NAMALWA (cell line): ENCODE measurements around the gene SERAC1.
A peak's percentile ranks its signal among the peaks of the same experiment; 100 is the strongest.
"Not testable (repeated sequence)": the region's sequence is repeated elsewhere in the genome, so short reads cannot be mapped to it uniquely, and the experiment has no call there.

ENCODE experiments used
- DNase-seq: peaks from one replicate; pipeline ENCODE4 v3.0.0-alpha.2; 2015; ENCODE audit warnings: low spot score

The SERAC1 gene

GRCh38 chr6:158174514-158174913, 6.5 kb upstream of the SERAC1 start:
- no peak for DNase-seq

DNA sequence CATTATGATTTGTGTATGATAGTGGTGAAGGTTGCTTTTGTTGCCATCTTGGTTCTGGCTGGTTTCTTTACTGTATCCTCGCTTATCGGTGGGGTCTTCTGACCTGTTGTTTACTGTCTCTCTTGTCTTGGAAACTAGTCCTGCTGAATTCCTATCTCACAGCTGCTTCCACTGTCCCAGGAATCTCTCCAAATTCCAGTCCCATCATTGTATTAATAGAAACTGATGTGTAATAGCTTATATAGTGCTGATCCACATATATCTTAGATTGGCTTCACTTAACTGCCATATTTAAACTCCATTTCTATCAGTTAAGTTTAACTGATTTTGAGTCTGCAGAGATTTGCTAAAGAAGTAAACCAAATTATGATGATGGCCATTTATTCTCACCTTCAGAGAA, 6.0 kb upstream of the SERAC1 start:
- no peak for DNase-seq

DNA sequence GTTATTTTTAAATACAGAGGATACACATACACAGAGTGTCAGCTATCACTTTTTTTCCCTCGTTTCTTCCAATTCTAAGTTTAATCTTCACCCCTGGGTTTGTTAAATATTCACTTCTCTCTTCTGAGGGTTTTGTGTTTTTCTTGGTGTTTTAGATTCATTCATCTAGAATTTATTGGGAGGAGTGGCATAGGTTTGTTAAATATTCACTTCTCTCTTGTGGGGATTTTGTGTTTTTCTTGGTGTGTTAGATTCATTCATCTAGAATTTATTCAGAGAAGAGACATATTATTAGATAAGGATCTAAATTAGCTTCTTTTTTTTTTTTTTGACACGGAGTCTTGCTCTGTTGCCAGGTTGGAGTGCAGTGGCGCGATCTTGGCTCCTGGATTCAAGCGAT, 3.9 kb upstream of the SERAC1 start:
- DNase-seq, result no peak

- DNase-seq, result no peak
Measured at GRCh38 chr6:158170656-158171081, 2.6 kb upstream of the SERAC1 start.

GRCh38 chr6:158169634-158170033, 1.6 kb upstream of the SERAC1 start:
- DNase-seq, result not testable (repeated sequence)

DNA sequence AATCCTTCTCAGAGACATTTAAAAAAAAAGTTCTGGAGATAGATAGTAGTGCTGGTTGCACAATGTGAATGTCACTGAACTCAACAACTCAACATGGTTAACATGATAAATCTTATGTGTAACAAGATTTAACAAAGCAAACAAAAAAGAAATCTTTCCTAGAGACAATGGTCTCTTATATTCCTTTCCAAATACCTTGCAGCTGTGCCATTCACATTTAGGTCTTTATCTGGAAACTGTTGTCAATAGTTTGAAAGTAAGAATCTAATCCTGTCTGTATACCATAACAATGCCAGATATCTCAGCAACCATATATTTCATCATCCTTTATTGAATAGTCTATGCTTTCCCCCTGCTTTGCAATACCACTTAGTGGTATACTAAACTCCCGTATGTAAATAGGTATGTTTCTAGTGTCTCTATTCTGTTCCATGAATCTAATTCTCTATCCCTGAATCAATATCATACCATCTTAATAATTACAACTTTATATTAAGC, 2.1 kb downstream of the SERAC1 start:
- no peak for DNase-seq

GRCh38 chr6:158164579-158165170, 3.4 kb downstream of the SERAC1 start:
- no peak for DNase-seq

GRCh38 chr6:158161566-158162254, 6.4 kb downstream of the SERAC1 start:
- no peak for DNase-seq

DNA sequence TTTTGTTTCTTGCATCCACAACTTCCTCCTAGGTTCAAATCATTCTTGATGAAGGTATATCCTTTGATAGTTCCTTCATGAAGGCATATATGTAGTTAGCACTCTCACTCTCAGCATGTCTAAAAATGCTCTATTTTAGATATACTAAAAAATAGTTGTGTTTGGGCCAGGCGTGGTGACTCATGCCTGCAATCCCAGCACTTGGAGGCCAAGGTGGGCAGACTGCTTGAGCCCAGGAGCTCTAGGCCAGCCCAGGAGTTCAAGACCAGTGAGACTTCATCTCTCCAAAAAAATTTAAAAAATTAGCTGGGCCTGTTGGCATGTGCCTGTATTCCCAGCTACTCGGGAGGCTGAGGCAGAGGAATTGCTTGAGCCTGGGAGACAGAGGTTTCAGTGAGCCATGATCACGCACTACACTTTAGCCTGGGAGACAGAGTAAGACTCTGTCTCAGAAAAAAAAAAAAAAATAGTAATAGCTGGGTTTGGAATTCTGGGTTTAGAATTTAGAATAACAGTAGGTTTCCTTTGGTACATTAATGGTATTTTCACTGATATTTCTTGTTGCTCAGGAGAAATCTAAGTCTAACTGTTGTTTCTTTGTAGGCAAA, 7.0 kb downstream of the SERAC1 start:
- DNase-seq, result no peak

- DNase-seq, result no peak
Measured at GRCh38 chr6:158158748-158159147, 9.3 kb downstream of the SERAC1 start.

GRCh38 chr6:158158123-158158522, 9.9 kb downstream of the SERAC1 start:
- no peak for DNase-seq

GRCh38 chr6:158157064-158157764, 10.8 kb downstream of the SERAC1 start:
- DNase-seq, result no peak

DNA sequence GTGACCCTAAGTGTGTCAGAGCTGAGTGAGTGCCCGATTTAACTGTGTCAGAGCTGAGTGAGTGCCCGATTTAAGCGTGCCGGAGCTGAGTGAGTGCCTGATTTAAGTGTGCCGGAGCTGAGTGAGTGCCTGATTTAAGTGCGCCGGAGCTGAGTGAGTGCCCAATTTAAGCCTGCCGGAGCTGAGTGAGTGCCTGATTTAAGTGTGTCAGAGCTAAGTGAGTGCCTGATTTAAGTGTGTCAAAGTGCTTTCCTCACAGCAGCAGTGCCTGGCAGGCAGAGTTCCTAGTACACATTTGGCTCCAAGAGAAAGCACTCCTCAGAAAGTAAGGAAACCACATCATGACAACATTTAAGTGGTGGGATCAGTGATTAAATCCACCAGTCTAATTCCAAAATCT, 13.2 kb downstream of the SERAC1 start:
- no peak for DNase-seq

GRCh38 chr6:158153576-158153975, 14.5 kb downstream of the SERAC1 start:
- DNase-seq, result no peak

DNA sequence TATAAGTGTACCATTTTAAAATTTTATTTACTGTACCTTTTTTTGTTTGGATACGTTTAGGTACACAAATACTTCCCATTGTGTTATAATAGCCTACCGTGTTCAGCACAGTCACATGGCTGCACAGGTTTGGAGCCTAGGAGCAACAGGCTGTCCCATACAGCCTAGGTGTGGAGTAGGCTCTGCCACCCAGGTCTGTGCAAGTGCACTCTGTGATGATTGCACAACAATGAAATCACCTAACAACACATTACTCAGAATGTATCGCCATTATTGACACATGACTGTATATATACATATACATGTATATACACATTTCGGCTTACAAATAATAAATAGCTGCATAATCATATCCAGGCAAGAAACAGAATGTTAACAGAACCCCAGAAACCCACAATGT, 15.4 kb downstream of the SERAC1 start:
- no peak for DNase-seq

DNA sequence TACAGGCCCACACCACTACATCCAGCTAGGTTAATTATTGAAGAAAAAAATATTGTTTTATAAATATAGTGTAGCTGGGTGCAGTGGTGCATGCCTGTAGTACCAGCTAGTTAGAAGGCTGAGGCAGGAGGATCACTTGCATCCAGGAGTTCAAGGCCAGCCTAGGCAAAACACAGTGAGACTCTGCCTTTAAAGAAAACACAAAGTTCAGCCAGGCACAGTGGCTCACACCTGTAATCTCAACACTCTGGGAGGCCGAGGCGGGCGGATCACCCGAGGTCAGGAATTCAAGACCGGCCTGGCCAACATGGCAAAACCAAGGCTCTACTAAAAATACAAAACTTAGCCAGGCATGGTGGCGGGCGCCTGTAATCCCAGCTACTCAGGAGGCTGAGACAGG, 16.0 kb downstream of the SERAC1 start:
- DNase-seq, result not testable (repeated sequence)

GRCh38 chr6:158150701-158151100, 17.4 kb downstream of the SERAC1 start:
- DNase-seq, result no peak

GRCh38 chr6:158149641-158150040, 18.4 kb downstream of the SERAC1 start:
- no peak for DNase-seq

GRCh38 chr6:158143700-158144099, 24.4 kb downstream of the SERAC1 start:
- peak; percentile 40 for DNase-seq

GRCh38 chr6:158142789-158143188, 25.3 kb downstream of the SERAC1 start:
- no peak for DNase-seq

- peak; percentile 65 for DNase-seq
Measured at GRCh38 chr6:158131926-158132325, 36.1 kb downstream of the SERAC1 start.

- no peak for DNase-seq
Measured at GRCh38 chr6:158125271-158125670, 42.8 kb downstream of the SERAC1 start.

DNA sequence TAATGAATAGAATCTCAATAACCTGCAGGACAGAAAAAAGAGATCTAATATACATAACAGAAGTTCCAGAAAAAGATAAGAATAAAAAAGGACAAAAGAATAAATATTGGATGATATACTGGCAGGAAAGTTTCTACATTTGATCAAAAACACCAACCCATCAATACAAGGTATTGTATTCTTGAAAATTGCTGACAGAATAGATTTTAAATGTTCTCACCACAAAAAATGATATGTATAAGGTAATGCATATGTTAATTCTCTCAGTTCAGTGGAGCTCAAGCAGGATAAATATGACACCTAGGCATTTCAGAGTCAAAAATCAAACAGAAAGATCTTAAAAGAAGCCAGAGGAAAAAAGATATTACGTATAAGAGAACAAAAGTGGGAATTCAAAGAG, 43.8 kb downstream of the SERAC1 start:
- DNase-seq, result no peak
